MCF 10A (cell line): ENCODE data around the gene OR56A5. TPM values are rescaled to one million over a fixed set of nuclear protein-coding genes. Genes with fewer than 3 reads are reported as not detected.

ENCODE experiments used
- BruUV-seq: library from RNA; stranded (reverse); fragments of 400-500 nt; replicated peaks from 2 replicates; lab custom pipeline; 2021; lab: Mats Ljungman, UMichigan
- CTCF ChIA-PET: fragments of 300-600 bp; sonication (Branson Sonifier 250); formaldehyde crosslinking; extraction: SDS; loops from one replicate; lab custom pipeline; 2021; ENCODE audit warnings: antibody characterized with exemption, inconsistent platforms; lab: Yijun Ruan, JAX
- POLR2A ChIA-PET: fragments of 300-600, 350-650 bp; sonication (Branson Sonifier 250); formaldehyde crosslinking; extraction: SDS; loops from one replicate; lab custom pipeline; 2020; ENCODE audit warnings: antibody characterized with exemption, inconsistent platforms; lab: Yijun Ruan, JAX
- DNase-seq: peaks from one replicate; pipeline ENCODE4 v3.0.0-alpha.2; 2018; ENCODE audit not compliant: unreplicated experiment
- H3K27ac Mint-ChIP-seq: one replicate; pipeline ENCODE4 v1.8.0; 2022; ENCODE audit warnings: mild to moderate bottlenecking, low read depth, mixed read lengths; ENCODE audit not compliant: unreplicated experiment
- H3K27me3 Mint-ChIP-seq: one replicate; pipeline ENCODE4 v1.8.0; 2022; ENCODE audit warnings: mixed read lengths; ENCODE audit not compliant: insufficient read depth, unreplicated experiment
- H3K36me3 Mint-ChIP-seq: one replicate; pipeline ENCODE4 v1.8.0; 2022; ENCODE audit warnings: mild to moderate bottlenecking, moderate library complexity, mixed read lengths; ENCODE audit not compliant: insufficient read depth, unreplicated experiment
- H3K4me1 Mint-ChIP-seq: one replicate; pipeline ENCODE4 v1.8.0; 2022; ENCODE audit warnings: mixed read lengths; ENCODE audit not compliant: insufficient read depth, unreplicated experiment
- H3K4me3 Mint-ChIP-seq: one replicate; pipeline ENCODE4 v1.8.0; 2022; ENCODE audit warnings: mild to moderate bottlenecking, moderate library complexity, mixed read lengths; ENCODE audit not compliant: unreplicated experiment
- H3K9me3 Mint-ChIP-seq: one replicate; pipeline ENCODE4 v1.8.0; 2022; ENCODE audit warnings: mixed read lengths; ENCODE audit not compliant: unreplicated experiment
- CTCF ChIP-seq: fragments of 200-600 bp; IDR thresholded peaks from one replicate; pipeline ENCODE4 v1.8.0; 2022; ENCODE audit warnings: antibody characterized with exemption, mild to moderate bottlenecking; ENCODE audit not compliant: unreplicated experiment
- intact Hi-C: fragments of 100-400 bp; cut with micrococcal nuclease; formaldehyde crosslinking; loops from 2 replicates; pipeline ENCODE4 v1.14.1; 2022
- total RNA-seq: library from RNA; stranded (reverse); gene quantifications from 2 replicates; pipeline ENCODE4 v1.2.3, GENCODE V29; 2022

The OR56A5 gene
- total RNA-seq, 1 experiment from 2014 or later, result not detected

DNA sequence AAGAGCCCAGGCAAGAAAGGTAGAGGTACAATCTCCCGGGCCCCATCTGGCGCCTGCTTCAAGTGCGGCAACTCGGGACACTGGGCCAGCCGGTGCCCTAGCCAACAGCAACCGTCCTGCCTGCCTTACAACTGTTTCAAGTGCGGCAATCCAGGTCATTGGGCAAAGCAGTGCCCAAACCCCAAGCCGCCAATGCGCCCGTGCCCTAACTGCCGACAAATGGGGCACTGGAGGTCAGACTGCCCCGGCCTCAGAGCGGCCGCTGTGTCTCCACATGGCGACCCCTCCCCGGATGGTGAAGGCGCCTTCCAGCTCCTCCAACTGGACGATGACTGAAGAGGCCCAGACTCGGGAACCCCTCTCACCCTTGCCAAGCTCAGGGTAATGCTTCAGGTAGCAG is 37.7 kb downstream of the OR56A5 start:
- no TSS peak for BruUV-seq
- no peaks in the 10 kb centered on the region for H3K27me3 Mint-ChIP-seq
- intact Hi-C loops, result no loop called here
- H3K36me3 Mint-ChIP-seq, result no peaks in the 10 kb centered on the region
- H3K4me1 Mint-ChIP-seq, result no peaks in the 10 kb centered on the region
- H3K27ac Mint-ChIP-seq, result no peak overlapping the region
- ChIA-PET CTCF (no interaction called here), POLR2A (no interaction called here)
- no peak overlapping the region for H3K4me3 Mint-ChIP-seq
- peaks cover 39% of the 10 kb centered on the region for H3K9me3 Mint-ChIP-seq
- no peak for DNase-seq
- TF ChIP-seq CTCF, result no peak

GRCh38 chr11:5929571-5930368 is 38.5 kb downstream of the OR56A5 start:
- no TSS peak for BruUV-seq
- Mint-ChIP-seq H3K27me3 (no peaks in the 10 kb centered on the region), H3K27ac (no peak overlapping the region), H3K4me3 (no peak overlapping the region), H3K9me3 (peaks cover 42% of the 10 kb centered on the region), H3K4me1 (no peaks in the 10 kb centered on the region), H3K36me3 (no peaks in the 10 kb centered on the region)
- CTCF ChIA-PET, result no interaction called here
- intact Hi-C loops, result no loop called here
- POLR2A ChIA-PET, result no interaction called here
- DNase-seq, result no peak
- no peak for TF ChIP-seq CTCF

- Mint-ChIP-seq H3K4me3 (no peak overlapping the region), H3K4me1 (no peaks in the 10 kb centered on the region), H3K36me3 (no peaks in the 10 kb centered on the region), H3K27ac (no peak overlapping the region), H3K27me3 (no peaks in the 10 kb centered on the region), H3K9me3 (peaks cover 48% of the 10 kb centered on the region)
- no TSS peak for BruUV-seq
- CTCF ChIA-PET, result no interaction called here
- intact Hi-C loops, result no loop called here
- no peak for TF ChIP-seq CTCF
- POLR2A ChIA-PET, result no interaction called here
- no peak for DNase-seq
Measured at GRCh38 chr11:5928811-5929210, 39.5 kb downstream of the OR56A5 start.

DNA sequence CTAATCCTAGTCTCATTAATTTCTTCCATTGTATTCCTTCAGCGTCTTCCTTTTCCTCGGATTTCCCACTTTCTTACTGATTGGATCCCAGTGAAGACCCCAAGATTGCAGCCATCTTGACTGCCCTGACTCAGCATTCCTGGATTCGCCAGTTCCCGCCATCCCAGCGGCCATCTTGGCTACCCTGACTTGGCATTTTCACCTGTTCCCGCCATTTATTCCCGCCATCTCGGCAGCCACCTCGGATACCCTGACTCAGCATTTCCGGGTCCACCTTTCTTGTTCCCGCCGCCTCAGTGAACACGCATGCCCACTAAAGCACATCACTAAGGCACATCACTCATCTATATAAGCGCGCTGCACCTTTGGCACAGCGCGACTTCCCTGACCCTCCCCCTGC is 40.0 kb downstream of the OR56A5 start:
- Mint-ChIP-seq H3K4me1 (no peaks in the 10 kb centered on the region), H3K36me3 (no peaks in the 10 kb centered on the region), H3K4me3 (no peak overlapping the region), H3K27me3 (no peaks in the 10 kb centered on the region), H3K9me3 (peaks cover 48% of the 10 kb centered on the region), H3K27ac (no peak overlapping the region)
- no peak for TF ChIP-seq CTCF
- BruUV-seq, result no TSS peak
- intact Hi-C loops, result no loop called here
- CTCF ChIA-PET, result no interaction called here
- no peak for DNase-seq
- POLR2A ChIA-PET, result no interaction called here
